ENCODE data around the gene CNR1.

CNR1 gene

DNA sequence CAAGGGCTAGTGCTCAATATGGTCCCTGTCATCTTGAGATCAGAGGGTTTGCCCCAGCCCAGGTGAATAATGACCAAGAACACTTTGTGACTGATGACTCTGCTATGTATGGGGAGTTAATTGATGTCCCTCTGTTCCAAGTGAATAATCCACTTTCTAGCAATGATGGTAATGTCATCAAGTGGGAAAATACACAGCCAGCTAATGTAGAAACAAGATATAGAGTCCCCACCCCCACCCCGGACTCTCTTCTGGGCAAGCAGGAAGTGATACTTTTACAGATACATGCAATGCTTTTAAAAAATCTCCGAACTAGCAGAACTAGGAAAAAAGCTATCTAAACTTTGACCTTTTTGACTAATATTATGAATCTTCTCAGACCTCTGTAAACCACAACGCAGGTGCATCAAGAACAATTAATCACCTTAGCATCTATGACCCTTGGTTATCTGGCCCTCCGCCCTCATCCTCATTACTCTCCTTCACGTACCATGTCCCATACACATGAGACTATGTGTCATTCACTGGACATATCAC is 30.5 kb downstream of the CNR1 start:
- in situ Hi-C loops (cut with MboI; ENCODE audit: low pct_unique_long_range_greater_than_20kb, low sequenced_read_pairs, unreplicated experiment), result no loop called here
- DNase-seq (ENCODE audit: low spot score), result peak; percentile 58
- TF ChIP-seq, protein P1, sequence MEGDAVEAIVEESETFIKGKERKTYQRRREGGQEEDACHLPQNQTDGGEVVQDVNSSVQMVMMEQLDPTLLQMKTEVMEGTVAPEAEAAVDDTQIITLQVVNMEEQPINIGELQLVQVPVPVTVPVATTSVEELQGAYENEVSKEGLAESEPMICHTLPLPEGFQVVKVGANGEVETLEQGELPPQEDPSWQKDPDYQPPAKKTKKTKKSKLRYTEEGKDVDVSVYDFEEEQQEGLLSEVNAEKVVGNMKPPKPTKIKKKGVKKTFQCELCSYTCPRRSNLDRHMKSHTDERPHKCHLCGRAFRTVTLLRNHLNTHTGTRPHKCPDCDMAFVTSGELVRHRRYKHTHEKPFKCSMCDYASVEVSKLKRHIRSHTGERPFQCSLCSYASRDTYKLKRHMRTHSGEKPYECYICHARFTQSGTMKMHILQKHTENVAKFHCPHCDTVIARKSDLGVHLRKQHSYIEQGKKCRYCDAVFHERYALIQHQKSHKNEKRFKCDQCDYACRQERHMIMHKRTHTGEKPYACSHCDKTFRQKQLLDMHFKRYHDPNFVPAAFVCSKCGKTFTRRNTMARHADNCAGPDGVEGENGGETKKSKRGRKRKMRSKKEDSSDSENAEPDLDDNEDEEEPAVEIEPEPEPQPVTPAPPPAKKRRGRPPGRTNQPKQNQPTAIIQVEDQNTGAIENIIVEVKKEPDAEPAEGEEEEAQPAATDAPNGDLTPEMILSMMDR (IDR thresholded peaks at IDR 0.05; ENCODE audit: extremely low read depth, insufficient read depth, missing control alignments), result no peak

DNA sequence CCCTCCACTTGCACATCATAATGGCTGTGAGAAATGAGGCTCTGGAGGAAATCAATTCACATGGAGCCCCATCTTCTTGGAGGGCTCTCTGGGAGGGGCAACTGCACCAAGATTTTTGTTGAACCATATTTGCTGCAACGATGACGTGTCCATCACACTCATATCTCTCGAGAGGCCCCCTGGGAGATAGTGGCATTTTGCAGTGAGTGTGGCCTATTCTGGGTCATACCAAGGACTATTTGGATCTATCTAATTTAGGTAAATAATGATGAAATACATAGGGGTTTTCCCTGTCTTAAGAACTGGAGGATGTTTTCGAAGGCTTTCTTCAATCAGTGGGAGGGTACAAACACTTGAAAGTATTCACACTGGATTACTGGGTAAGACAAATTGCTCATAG is 31.6 kb downstream of the CNR1 start:
- TF ChIP-seq, protein P1 (IDR thresholded peaks at IDR 0.05; ENCODE audit: extremely low read depth, insufficient read depth, missing control alignments), result no peak
- DNase-seq (ENCODE audit: low spot score), result no peak
- in situ Hi-C loops (cut with MboI; ENCODE audit: low pct_unique_long_range_greater_than_20kb, low sequenced_read_pairs, unreplicated experiment), result no loop called here

GRCh38 chr6:88133718-88134117 is 32.4 kb downstream of the CNR1 start:
- no peak for DNase-seq (ENCODE audit: low spot score)
- in situ Hi-C loops (cut with MboI; ENCODE audit: low pct_unique_long_range_greater_than_20kb, low sequenced_read_pairs, unreplicated experiment), result no loop called here

GRCh38 chr6:88124925-88125557 is 41.1 kb downstream of the CNR1 start:
- TF ChIP-seq, protein P1 (IDR thresholded peaks at IDR 0.05; ENCODE audit: extremely low read depth, insufficient read depth, missing control alignments), result no peak
- in situ Hi-C loops (cut with MboI; ENCODE audit: low pct_unique_long_range_greater_than_20kb, low sequenced_read_pairs, unreplicated experiment), result no loop called here
- DNase-seq (ENCODE audit: low spot score), result no peak

More at GRCh38 chr6:88133718-88134117, 32.4 kb downstream of the CNR1 start:
- TF ChIP-seq, protein P1 (IDR thresholded peaks at IDR 0.05; ENCODE audit: extremely low read depth, insufficient read depth, missing control alignments), result no peak

DNA sequence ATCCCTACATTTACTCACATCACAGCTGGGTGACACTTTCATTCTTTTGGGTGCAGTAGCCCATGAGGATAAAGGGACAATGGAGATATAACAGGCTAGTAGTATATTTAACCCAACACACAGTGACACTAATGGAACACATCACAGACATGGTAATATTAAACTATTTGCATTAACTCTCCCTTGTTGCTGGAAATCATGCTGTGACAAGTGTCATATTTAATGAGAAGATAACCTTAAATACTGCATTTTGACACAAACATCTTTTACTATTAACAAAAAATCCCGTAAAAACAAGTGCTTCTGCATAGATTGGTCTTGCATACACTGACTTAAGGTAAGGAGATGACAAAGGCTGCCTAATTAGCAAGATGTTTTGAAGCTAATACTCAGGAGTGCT is 45.5 kb downstream of the CNR1 start:
- TF ChIP-seq, protein P1 (IDR thresholded peaks at IDR 0.05; ENCODE audit: extremely low read depth, insufficient read depth, missing control alignments), result no peak
- in situ Hi-C loops (cut with MboI; ENCODE audit: low pct_unique_long_range_greater_than_20kb, low sequenced_read_pairs, unreplicated experiment), result no loop called here
- DNase-seq (ENCODE audit: low spot score), result no peak

- no peak for DNase-seq (ENCODE audit: low spot score)
- in situ Hi-C loops (cut with MboI; ENCODE audit: low pct_unique_long_range_greater_than_20kb, low sequenced_read_pairs, unreplicated experiment), result no loop called here
- TF ChIP-seq, protein P1 (IDR thresholded peaks at IDR 0.05; ENCODE audit: extremely low read depth, insufficient read depth, missing control alignments), result no peak
Observed at GRCh38 chr6:88119769-88120168, 46.4 kb downstream of the CNR1 start.
